ENCODE results near the gene UBE2E2.
"Not testable (repeated sequence)": the region's sequence is repeated elsewhere in the genome, so short reads cannot be mapped to it uniquely, and the experiment has no call there.

Gene UBE2E2

DNA sequence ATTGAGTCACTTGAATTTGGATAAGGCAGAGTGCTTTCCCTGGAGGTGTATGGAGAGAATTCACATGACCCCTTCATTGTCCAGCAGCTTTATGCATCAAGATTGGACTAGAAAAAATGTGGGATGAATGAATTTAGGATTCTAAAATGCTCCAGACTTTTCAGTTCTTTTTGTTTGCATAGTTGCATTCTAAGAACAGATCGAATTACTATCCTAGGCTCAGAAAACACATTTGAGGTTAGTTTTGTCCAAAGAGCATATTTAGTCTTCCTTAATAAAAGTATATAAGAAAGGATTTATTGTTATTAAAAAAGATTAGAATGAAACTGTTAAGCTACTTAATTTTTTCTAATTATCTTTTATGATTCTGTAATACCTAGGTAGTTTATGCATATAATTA is 127.4 kb downstream of the UBE2E2 start:
- Histone ChIP-seq H3K9me2 (replicated peaks; ENCODE audit: control insufficient read depth, low read length) (no peaks in the 10 kb centered on the region), H3K36me3 (ENCODE audit: control insufficient read depth, low read length) (peaks cover 4% of the 10 kb centered on the region), H3K79me2 (ENCODE audit: control insufficient read depth, low read length) (peaks cover 26% of the 10 kb centered on the region), H3K27me3 (ENCODE audit: control insufficient read depth, low read length) (no peaks in the 10 kb centered on the region), H3F3A (ENCODE audit: control insufficient read depth, insufficient read depth) (no peaks in the 10 kb centered on the region), H3K4me2 (ENCODE audit: low read length) (no peak overlapping the region), H3K9me3 (ENCODE audit: control insufficient read depth, insufficient read depth, low read length) (peaks cover 8% of the 10 kb centered on the region; the same call in 1 of the 2 replicates), H4K20me1 (ENCODE audit: control insufficient read depth, insufficient read depth, low read depth, low read length) (no peaks in the 10 kb centered on the region), H3K27ac (ENCODE audit: low read depth, low read length) (no peak overlapping the region), H3K4me1 (ENCODE audit: control insufficient read depth, low read length) (peaks cover 12% of the 10 kb centered on the region), H3K4me3 (ENCODE audit: low read length) (no peak overlapping the region)
- TF ChIP-seq EZH2phosphoT487 (IDR thresholded peaks at IDR 0.05; ENCODE audit: borderline replicate concordance, low read length) (no peak), CTCF (IDR thresholded peaks at IDR 0.05; ENCODE audit: low read depth, low read length, poor library complexity, severe bottlenecking) (no peak)

DNA sequence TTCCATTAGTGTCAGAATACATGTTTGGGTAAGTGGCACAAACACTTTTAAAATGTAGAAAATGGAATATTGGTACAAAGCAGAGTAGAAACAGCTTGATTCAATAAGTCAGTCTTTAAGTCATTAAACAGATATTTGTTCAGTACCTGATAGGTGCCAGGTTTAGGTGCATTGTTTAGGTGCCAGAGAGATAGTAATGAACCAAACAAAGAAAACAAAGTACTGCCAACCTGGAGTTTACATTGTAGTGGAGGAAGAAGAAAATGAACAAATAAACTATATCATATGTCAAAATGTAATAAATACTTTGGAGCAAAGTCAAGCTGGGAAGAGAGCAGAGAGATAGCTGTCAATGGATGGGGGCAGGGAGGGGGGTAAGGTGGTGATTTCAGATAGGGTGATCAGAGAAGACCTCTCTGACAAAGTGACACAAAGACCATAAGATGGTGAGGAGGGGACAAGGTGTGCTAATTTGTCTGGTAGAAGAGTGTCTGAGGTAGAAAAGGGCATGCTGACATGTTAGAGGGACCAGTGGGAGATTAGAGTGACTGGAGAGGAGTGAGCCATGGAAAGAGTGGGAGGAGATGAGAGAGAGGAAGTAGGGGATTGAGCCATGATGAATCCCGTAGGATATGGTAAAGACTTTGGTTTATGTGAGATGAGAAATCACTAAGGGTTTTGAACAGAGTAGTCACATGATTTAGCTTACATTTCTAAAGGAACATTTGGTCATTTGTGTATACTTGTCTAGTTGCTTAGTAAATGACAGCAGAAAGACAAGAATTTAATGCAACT is 128.2 kb downstream of the UBE2E2 start:
- TF ChIP-seq EZH2phosphoT487 (IDR thresholded peaks at IDR 0.05; ENCODE audit: borderline replicate concordance, low read length), result no peak
- TF ChIP-seq CTCF (IDR thresholded peaks at IDR 0.05; ENCODE audit: low read depth, low read length, poor library complexity, severe bottlenecking), result no peak
- Histone ChIP-seq H4K20me1 (ENCODE audit: control insufficient read depth, insufficient read depth, low read depth, low read length) (no peaks in the 10 kb centered on the region), H3K79me2 (ENCODE audit: control insufficient read depth, low read length) (peaks cover 20% of the 10 kb centered on the region), H3F3A (ENCODE audit: control insufficient read depth, insufficient read depth) (no peaks in the 10 kb centered on the region), H3K36me3 (ENCODE audit: control insufficient read depth, low read length) (no peaks in the 10 kb centered on the region), H3K9me3 (ENCODE audit: control insufficient read depth, insufficient read depth, low read length) (peaks cover 3% of the 10 kb centered on the region; the same call in 1 of the 2 replicates), H3K9me2 (replicated peaks; ENCODE audit: control insufficient read depth, low read length) (no peaks in the 10 kb centered on the region), H3K4me1 (ENCODE audit: control insufficient read depth, low read length) (peaks cover 14% of the 10 kb centered on the region), H3K4me3 (ENCODE audit: low read length) (no peak overlapping the region), H3K27me3 (ENCODE audit: control insufficient read depth, low read length) (no peaks in the 10 kb centered on the region), H3K4me2 (ENCODE audit: low read length) (no peak overlapping the region), H3K27ac (ENCODE audit: low read depth, low read length) (no peak overlapping the region)

DNA sequence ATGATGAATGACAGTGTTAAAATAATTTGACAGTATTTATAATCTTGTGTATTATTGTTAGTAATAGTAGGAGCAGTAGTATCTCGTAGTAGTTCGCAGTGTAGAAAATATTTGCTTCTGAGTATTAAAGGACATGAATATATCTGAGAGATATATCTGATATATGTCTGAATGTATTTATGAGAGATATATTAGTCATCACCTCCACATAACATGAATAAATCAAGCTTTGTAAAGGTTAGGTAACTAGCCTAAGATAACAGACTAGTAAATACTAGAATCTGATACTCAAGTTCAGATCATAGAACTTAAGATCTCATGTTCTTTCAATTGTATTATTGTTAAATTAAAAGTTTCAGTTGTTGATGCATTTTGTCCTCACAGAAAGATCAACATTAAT is 130.5 kb downstream of the UBE2E2 start:
- Histone ChIP-seq H3K36me3 (ENCODE audit: control insufficient read depth, low read length) (no peaks in the 10 kb centered on the region), H3K4me1 (ENCODE audit: control insufficient read depth, low read length) (peaks cover 13% of the 10 kb centered on the region), H3K4me2 (ENCODE audit: low read length) (no peak overlapping the region), H3F3A (ENCODE audit: control insufficient read depth, insufficient read depth) (no peaks in the 10 kb centered on the region), H3K9me3 (ENCODE audit: control insufficient read depth, insufficient read depth, low read length) (no peaks in the 10 kb centered on the region), H4K20me1 (ENCODE audit: control insufficient read depth, insufficient read depth, low read depth, low read length) (no peaks in the 10 kb centered on the region), H3K27me3 (ENCODE audit: control insufficient read depth, low read length) (no peaks in the 10 kb centered on the region), H3K4me3 (ENCODE audit: low read length) (no peak overlapping the region), H3K27ac (ENCODE audit: low read depth, low read length) (no peak overlapping the region), H3K79me2 (ENCODE audit: control insufficient read depth, low read length) (peaks cover 20% of the 10 kb centered on the region), H3K9me2 (replicated peaks; ENCODE audit: control insufficient read depth, low read length) (no peaks in the 10 kb centered on the region)
- TF ChIP-seq EZH2phosphoT487 (IDR thresholded peaks at IDR 0.05; ENCODE audit: borderline replicate concordance, low read length), result no peak

DNA sequence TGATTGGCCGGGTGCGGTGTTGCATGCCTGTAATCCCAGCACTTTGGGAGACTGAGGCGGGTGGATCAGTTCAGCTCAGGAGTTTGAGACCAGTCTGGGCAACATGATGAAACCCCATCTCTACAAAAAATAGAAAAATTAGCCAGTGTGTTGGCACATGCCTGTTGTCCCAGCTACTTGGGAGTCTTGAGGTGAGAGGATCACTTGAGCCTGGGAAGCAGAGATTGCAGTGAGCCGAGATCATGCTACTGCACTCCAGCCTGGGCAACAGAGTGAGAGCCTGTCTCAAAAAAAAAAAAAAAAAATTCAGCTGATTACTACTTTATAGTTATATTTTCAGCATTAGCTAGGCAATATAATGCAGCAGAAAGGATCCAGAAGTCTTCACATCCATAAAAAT is 133.7 kb downstream of the UBE2E2 start:
- not testable (repeated sequence) for H3F3A ChIP-seq (ENCODE audit: control insufficient read depth, insufficient read depth); H3K4me3 ChIP-seq (ENCODE audit: low read length); H4K20me1 ChIP-seq (ENCODE audit: control insufficient read depth, insufficient read depth, low read depth, low read length); H3K27me3 ChIP-seq (ENCODE audit: control insufficient read depth, low read length); H3K9me2 ChIP-seq (replicated peaks; ENCODE audit: control insufficient read depth, low read length); H3K36me3 ChIP-seq (ENCODE audit: control insufficient read depth, low read length); H3K4me2 ChIP-seq (ENCODE audit: low read length); H3K9me3 ChIP-seq (ENCODE audit: control insufficient read depth, insufficient read depth, low read length); H3K27ac ChIP-seq (ENCODE audit: low read depth, low read length)
- Histone ChIP-seq H3K79me2 (ENCODE audit: control insufficient read depth, low read length) (peaks cover 27% of the 10 kb centered on the region), H3K4me1 (ENCODE audit: control insufficient read depth, low read length) (peaks cover 42% of the 10 kb centered on the region)
